SK-N-SH treated with all-trans-retinoic acid at 6 μM for 48 hours (cell line): Measurements from ENCODE around the gene PUM2.
"Not testable (repeated sequence)": the region's sequence is repeated elsewhere in the genome, so short reads cannot be mapped to it uniquely, and the experiment has no call there.

ENCODE experiments used
- ATAC-seq: fragments of 200-7000 bp; cut with Tn5 transposase; 3 replicates; pipeline ENCODE4 v1.9.1; 2020; ENCODE audit warnings: mild to moderate bottlenecking, moderate library complexity
- ARNTL ChIP-seq: fragments of 450-650 bp; formaldehyde crosslinking; IDR thresholded peaks from 2 replicates; pipeline ENCODE4 v1.5.0; 2020; ENCODE audit warnings: low read depth, mild to moderate bottlenecking, moderate library complexity, borderline replicate concordance
- CREB5 ChIP-seq: fragments of 250-450 bp; sonication (Bioruptor Pico); IDR thresholded peaks from 2 replicates; pipeline ENCODE4 v1.5.1; 2020; ENCODE audit warnings: low read depth, mild to moderate bottlenecking, moderate library complexity
- CSRNP3 ChIP-seq: fragments of 250-450 bp; sonication (Bioruptor Pico); IDR thresholded peaks from 2 replicates; pipeline ENCODE4 v1.5.1; 2021; ENCODE audit warnings: mild to moderate bottlenecking, moderate library complexity
- ESRRG ChIP-seq: fragments of 250-450 bp; sonication (Bioruptor Pico); IDR thresholded peaks from 2 replicates; pipeline ENCODE4 v1.6.1; 2021; ENCODE audit warnings: mild to moderate bottlenecking
- ISL1 ChIP-seq: fragments of 250-450 bp; sonication (Bioruptor Pico); IDR thresholded peaks from 2 replicates; pipeline ENCODE4 v2.1.2; 2022; ENCODE audit warnings: mild to moderate bottlenecking, moderate library complexity
- OSR1 ChIP-seq: fragments of 250-450 bp; sonication (Bioruptor Pico); IDR thresholded peaks from 2 replicates; pipeline ENCODE4 v1.8.0; 2022; ENCODE audit warnings: moderate library complexity, mild to moderate bottlenecking, inconsistent platforms
- PATZ1 ChIP-seq: fragments of 250-450 bp; sonication (Bioruptor Pico); IDR thresholded peaks from 2 replicates; pipeline ENCODE4 v1.8.0; 2020; ENCODE audit warnings: mild to moderate bottlenecking, moderate library complexity, borderline replicate concordance
- POU6F1 ChIP-seq: fragments of 250-450 bp; sonication (Bioruptor Pico); IDR thresholded peaks from 2 replicates; pipeline ENCODE4 v1.8.0; 2021; ENCODE audit warnings: low read depth, mild to moderate bottlenecking, moderate library complexity, borderline replicate concordance
- PPARA ChIP-seq: fragments of 250-450 bp; sonication (Bioruptor Pico); IDR thresholded peaks from 2 replicates; pipeline ENCODE4 v1.5.0; 2020; ENCODE audit warnings: mild to moderate bottlenecking, borderline replicate concordance
- TOX ChIP-seq: fragments of 250-450 bp; sonication (Bioruptor Pico); IDR thresholded peaks from 2 replicates; pipeline ENCODE4 v1.8.0; 2021; ENCODE audit warnings: mild to moderate bottlenecking, moderate library complexity, borderline replicate concordance
- TSHZ2 ChIP-seq: fragments of 250-450 bp; sonication (Bioruptor Pico); IDR thresholded peaks from 2 replicates; pipeline ENCODE4 v1.5.0; 2020; ENCODE audit warnings: mild to moderate bottlenecking, moderate library complexity
- ZC3H10 ChIP-seq: fragments of 250-450 bp; sonication (Bioruptor Pico); IDR thresholded peaks from 2 replicates; pipeline ENCODE4 v1.5.1; 2021; ENCODE audit warnings: mild to moderate bottlenecking, moderate library complexity
- ZNF565 ChIP-seq: fragments of 450-650 bp; formaldehyde crosslinking; conservative IDR thresholded peaks from 2 replicates; pipeline ENCODE4 v1.5.0; 2020; ENCODE audit warnings: low read depth, mild to moderate bottlenecking, moderate library complexity
- ZNF70 ChIP-seq: fragments of 450-650 bp; formaldehyde crosslinking; IDR thresholded peaks from 2 replicates; pipeline ENCODE4 v1.5.0; 2020; ENCODE audit warnings: mild to moderate bottlenecking, moderate library complexity
- ZNF8 ChIP-seq: fragments of 450-650 bp; formaldehyde crosslinking; IDR thresholded peaks from 2 replicates; pipeline ENCODE4 v1.5.0; 2020; ENCODE audit warnings: mild to moderate bottlenecking, moderate library complexity

The PUM2 gene

GRCh38 chr2:20377741-20378140 lies 27.1 kb upstream of the PUM2 start:
- no peak for TF ChIP-seq ZNF70 (CRISPR knock-in tag)
- no peak for TF ChIP-seq CREB5
- TF ChIP-seq OSR1 (CRISPR knock-in tag), result no peak
- ATAC-seq, result no peak

GRCh38 chr2:20374982-20375381 lies 24.3 kb upstream of the PUM2 start:
- ATAC-seq, result not testable (repeated sequence)

GRCh38 chr2:20372896-20373640 lies 22.4 kb upstream of the PUM2 start:
- TF ChIP-seq ESRRG, result no peak
- no peak for TF ChIP-seq ZC3H10 (CRISPR knock-in tag)
- TF ChIP-seq TSHZ2, result no peak
- TF ChIP-seq ISL1 (CRISPR knock-in tag), result no peak
- TF ChIP-seq ARNTL (CRISPR knock-in tag), result no peak
- no peak for TF ChIP-seq CSRNP3
- no peak for TF ChIP-seq PATZ1 (CRISPR knock-in tag)
- ATAC-seq, result no peak

GRCh38 chr2:20371323-20372025 lies 20.8 kb upstream of the PUM2 start:
- ATAC-seq, result no peak
- TF ChIP-seq ESRRG, result no peak
- TF ChIP-seq ZNF70 (CRISPR knock-in tag), result no peak
- TF ChIP-seq TOX, result no peak
- no peak for TF ChIP-seq TSHZ2
- no peak for TF ChIP-seq ZNF8 (CRISPR knock-in tag)
- no peak for TF ChIP-seq POU6F1 (CRISPR knock-in tag)
- TF ChIP-seq ZNF565, result no peak
- no peak for TF ChIP-seq ARNTL (CRISPR knock-in tag)
- no peak for TF ChIP-seq OSR1 (CRISPR knock-in tag)
- no peak for TF ChIP-seq PATZ1 (CRISPR knock-in tag)
- no peak for TF ChIP-seq PPARA (CRISPR knock-in tag)
- TF ChIP-seq CREB5, result no peak
- no peak for TF ChIP-seq CSRNP3
